Measurements from ENCODE around the gene FOXL1. TPM values are rescaled to one million over a fixed set of nuclear protein-coding genes. Genes with fewer than 3 reads are reported as not detected.

Gene FOXL1
- total and polyA plus RNA-seq, 12 donors: 0.18 to 2.1 (median 0.69) TPM

DNA sequence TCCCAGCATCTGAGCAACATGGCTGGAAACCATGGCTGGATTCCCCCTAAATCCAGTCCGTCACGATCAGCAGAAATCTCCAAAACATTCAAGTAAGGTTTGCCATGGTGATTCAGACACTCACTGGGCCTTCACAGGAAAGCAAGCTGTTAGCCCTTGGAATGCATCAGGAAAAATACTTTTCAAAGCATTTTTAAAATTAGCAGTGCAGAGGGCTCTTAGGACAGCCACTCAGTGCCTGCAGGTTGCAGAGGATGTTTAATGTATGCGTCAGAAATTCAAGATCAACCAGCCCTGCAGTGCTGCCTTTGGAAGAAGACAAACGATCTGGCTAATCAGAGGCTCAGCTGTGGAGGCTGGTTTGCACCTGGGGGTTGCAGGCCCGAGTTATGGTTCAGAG, 50.3 kb downstream of the FOXL1 start:
- 71 to 76% (median 73%) methylated on average over 5 of the region's 5 CpGs for WGBS, 4 donors
- Histone ChIP-seq H3K4me3 (no peak overlapping the region), H3K36me3 (replicated peaks in 1 of 2) (no peaks in the 10 kb centered on the region), H3K27ac (no peak overlapping the region), H3K27me3 (no peaks in the 10 kb centered on the region), H3K4me1 (replicated peaks in 1 of 2) (no peaks in the 10 kb centered on the region), H3K9me3 (replicated peaks in 1 of 3) (no peaks in the 10 kb centered on the region)
- no peak for DNase-seq
- TF ChIP-seq, protein P1, sequence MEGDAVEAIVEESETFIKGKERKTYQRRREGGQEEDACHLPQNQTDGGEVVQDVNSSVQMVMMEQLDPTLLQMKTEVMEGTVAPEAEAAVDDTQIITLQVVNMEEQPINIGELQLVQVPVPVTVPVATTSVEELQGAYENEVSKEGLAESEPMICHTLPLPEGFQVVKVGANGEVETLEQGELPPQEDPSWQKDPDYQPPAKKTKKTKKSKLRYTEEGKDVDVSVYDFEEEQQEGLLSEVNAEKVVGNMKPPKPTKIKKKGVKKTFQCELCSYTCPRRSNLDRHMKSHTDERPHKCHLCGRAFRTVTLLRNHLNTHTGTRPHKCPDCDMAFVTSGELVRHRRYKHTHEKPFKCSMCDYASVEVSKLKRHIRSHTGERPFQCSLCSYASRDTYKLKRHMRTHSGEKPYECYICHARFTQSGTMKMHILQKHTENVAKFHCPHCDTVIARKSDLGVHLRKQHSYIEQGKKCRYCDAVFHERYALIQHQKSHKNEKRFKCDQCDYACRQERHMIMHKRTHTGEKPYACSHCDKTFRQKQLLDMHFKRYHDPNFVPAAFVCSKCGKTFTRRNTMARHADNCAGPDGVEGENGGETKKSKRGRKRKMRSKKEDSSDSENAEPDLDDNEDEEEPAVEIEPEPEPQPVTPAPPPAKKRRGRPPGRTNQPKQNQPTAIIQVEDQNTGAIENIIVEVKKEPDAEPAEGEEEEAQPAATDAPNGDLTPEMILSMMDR (IDR thresholded peaks at IDR 0.05): no peak
- TF ChIP-seq POLR2A (IDR thresholded peaks at IDR 0.05): no peak
- intact Hi-C loops (cut with DNase I): no loop called here

DNA sequence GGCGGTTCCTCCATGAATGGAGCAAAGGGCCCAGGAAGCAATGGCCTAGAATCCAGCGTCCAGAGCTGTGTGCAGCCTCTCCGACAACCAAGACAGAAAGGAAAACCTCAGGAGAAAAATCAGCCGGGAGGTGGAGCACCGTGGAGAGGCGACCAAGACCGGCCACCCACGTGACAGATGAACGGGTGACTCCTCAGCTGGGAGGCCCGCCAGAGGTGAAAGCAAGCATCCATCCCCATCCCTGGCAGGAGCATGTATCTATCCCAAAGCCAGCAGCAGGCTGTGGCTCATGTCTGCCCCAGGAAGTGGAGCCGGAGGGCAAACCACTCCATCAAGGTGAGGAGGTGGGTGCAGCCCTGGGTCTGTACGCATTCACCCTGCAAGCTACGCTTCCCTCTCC, 52.1 kb downstream of the FOXL1 start:
- Histone ChIP-seq H3K36me3 (replicated peaks in 1 of 2) (no peaks in the 10 kb centered on the region), H3K27me3 (no peaks in the 10 kb centered on the region), H3K27ac (peak overlapping the region in 1 of 5 donors; percentile 29), H3K4me1 (replicated peaks in 1 of 2) (no peaks in the 10 kb centered on the region), H3K4me3 (no peak overlapping the region), H3K9me3 (replicated peaks in 1 of 3) (no peaks in the 10 kb centered on the region)
- 55 to 66% (median 62%) methylated on average over 10 to 13 of the region's 13 CpGs for WGBS, 4 donors
- intact Hi-C loops (cut with DNase I): no loop called here
- peak in 6 of 7 donors; percentile 20 to 57 (median 35) for DNase-seq
- TF ChIP-seq, protein P1 (IDR thresholded peaks at IDR 0.05): no peak
- TF ChIP-seq POLR2A (IDR thresholded peaks at IDR 0.05): no peak

- DNase-seq: no peak
- intact Hi-C loops (cut with DNase I): no loop called here
These were observed 53.1 kb downstream of the FOXL1 start for GRCh38 chr16:86631444-86631843.

More at GRCh38 chr16:86631444-86631843, 53.1 kb downstream of the FOXL1 start:
- H3K36me3 ChIP-seq (replicated peaks in 1 of 2): no peaks in the 10 kb centered on the region
- H3K27me3 ChIP-seq: no peaks in the 10 kb centered on the region
- H3K9me3 ChIP-seq (replicated peaks in 1 of 3): no peaks in the 10 kb centered on the region
- no peaks in the 10 kb centered on the region for H3K4me1 ChIP-seq (replicated peaks in 1 of 2)
- 59 to 77% (median 68%) methylated on average over 6 to 9 of the region's 9 CpGs for WGBS, 4 donors
- no peak overlapping the region for H3K27ac ChIP-seq
- no peak overlapping the region for H3K4me3 ChIP-seq
- no peak for TF ChIP-seq POLR2A (IDR thresholded peaks at IDR 0.05)
- TF ChIP-seq, protein P1 (IDR thresholded peaks at IDR 0.05): no peak

Other genes with a start within 250 kb of the FOXL1 start
- under 1 TPM in 6 of 9 donors, not detected in 3; 0.07 to 0.57 (median 0.26) TPM for gene FOXF1, start 68.0 kb upstream of the FOXL1 start, total RNA-seq
- gene FOXF1, start 68.0 kb upstream of the FOXL1 start, polyA plus RNA-seq: under 1 TPM; 0.07 to 0.64 (median 0.51) TPM
- gene MTHFSD, start 23.3 kb upstream of the FOXL1 start, total RNA-seq: 10 to 100 TPM in 8 of 9 donors, 1 to 10 TPM in 1; 7.6 to 22.2 (median 17.1) TPM
- gene MTHFSD, start 23.3 kb upstream of the FOXL1 start, polyA plus RNA-seq: 10 to 100 TPM; 12.5 to 20.8 (median 18.2) TPM
- 1 to 10 TPM in 8 of 9 donors, under 1 TPM in 1; 0.39 to 4.8 (median 2.6) TPM for gene FOXC2, start 11.7 kb upstream of the FOXL1 start, total RNA-seq
- gene FOXC2, start 11.7 kb upstream of the FOXL1 start, polyA plus RNA-seq: 1 to 10 TPM; 1.1 to 1.9 (median 1.2) TPM